HepG2 (cell line): ENCODE results near the gene PGM2. TPM values are rescaled to one million over a fixed set of nuclear protein-coding genes. Genes with fewer than 3 reads are reported as not detected.

ENCODE experiments used
- ATAC-seq: fragments of 200-7000 bp; cut with Tn5 transposase; 3 replicates; pipeline ENCODE4 v1.9.1; 2020; ENCODE audit warnings: mild to moderate bottlenecking, moderate library complexity
- BruUV-seq: library from RNA; stranded (reverse); fragments of 400-500 nt; replicated peaks from 2 replicates; lab custom pipeline; 2021; lab: Mats Ljungman, UMichigan
- CTCF ChIA-PET: fragments of 300-600 bp; formaldehyde crosslinking; extraction: SDS; loops from one replicate; lab custom pipeline; 2021; ENCODE audit warnings: low total read pairs, inconsistent platforms, low intra/inter-chr PET ratio; lab: Yijun Ruan, JAX
- POLR2A ChIA-PET: fragments of 350-600 bp; sonication (Branson Sonifier 250); formaldehyde crosslinking; loops from one replicate; lab custom pipeline; 2020; ENCODE audit warnings: antibody characterized with exemption, inconsistent platforms; lab: Yijun Ruan, JAX
- DNase-seq: peaks from one replicate; pipeline ENCODE4 v3.0.0-alpha.2; 2015; ENCODE audit warnings: low spot score
- FAIRE-seq: peaks from 3 replicates; lab custom pipeline; 2011; peaks lifted over from hg19 to GRCh38; lab: Jason Lieb, UNC
- H2AFZ ChIP-seq: one replicate; pipeline ENCODE4 v1.6.1; 2011; ENCODE audit warnings: low read length, inconsistent platforms
- H3K27ac ChIP-seq: fragments of 300-600 bp; 3 replicates; pipeline ENCODE4 v1.8.0; 2011; ENCODE audit warnings: mixed run types, mild to moderate bottlenecking, mixed read lengths, low read length, inconsistent platforms; ENCODE audit not compliant: insufficient read depth; ENCODE audit errors: extremely low read length
- H3K27me3 ChIP-seq, 2 experiments: fragments of 200-600 bp in 1 of 2; 2 replicates in 1 of 2; 3 replicates in 1 of 2; pipeline versions ENCODE4 v1.6.0 to v1.8.0; 2011; ENCODE audit warnings: low read length in 2 of 2, mild to moderate bottlenecking in 2 of 2, moderate library complexity in 2 of 2, inconsistent platforms in 1 of 2; ENCODE audit not compliant: insufficient read depth in 2 of 2, control insufficient read depth in 1 of 2
- H3K36me3 ChIP-seq, 2 experiments: fragments of 200-600 bp in 1 of 2; replicated peaks in 1 of 2; 2 replicates in 1 of 2; 3 replicates in 1 of 2; pipeline versions ENCODE4 v1.5.1 to v1.8.0; 2011; ENCODE audit warnings: low read length in 2 of 2, inconsistent platforms in 1 of 2; ENCODE audit not compliant: insufficient read depth in 2 of 2, control insufficient read depth in 1 of 2
- H3K4me1 ChIP-seq: 2 replicates; pipeline ENCODE4 v1.5.1; 2012; ENCODE audit warnings: low read length, inconsistent platforms; ENCODE audit not compliant: insufficient read depth
- H3K4me2 ChIP-seq: 2 replicates; pipeline ENCODE4 v1.6.0; 2011; ENCODE audit warnings: low read depth, low read length, inconsistent platforms
- H3K4me3 ChIP-seq, 3 experiments: fragments of 200-600 bp in 1 of 3; sonication (generic), shearing (Covaris generic) in 1 of 3; replicated peaks in 1 of 3; 2 replicates each; pipeline ENCODE4 v1.5.1; 2011 to 2016; ENCODE audit warnings: low read length in 3 of 3, inconsistent platforms in 2 of 3, low read depth in 2 of 3, mild to moderate bottlenecking in 2 of 3, control low read depth in 1 of 3, mixed read lengths in 1 of 3; ENCODE audit not compliant: insufficient read depth in 1 of 3
- H3K79me2 ChIP-seq: one replicate; pipeline ENCODE4 v1.6.1; 2011; ENCODE audit warnings: low read length, inconsistent platforms; ENCODE audit not compliant: insufficient read depth
- H3K9ac ChIP-seq: 2 replicates; pipeline ENCODE4 v1.6.0; 2011; ENCODE audit warnings: mild to moderate bottlenecking, low read depth, low read length, inconsistent platforms; ENCODE audit not compliant: insufficient read depth
- H3K9me3 ChIP-seq: 2 replicates; pipeline ENCODE4 v1.5.1; 2012; ENCODE audit warnings: mild to moderate bottlenecking, low read length
- H4K20me1 ChIP-seq: 2 replicates; pipeline ENCODE4 v1.6.0; 2011; ENCODE audit warnings: inconsistent platforms, mild to moderate bottlenecking, low read length, moderate library complexity; ENCODE audit not compliant: insufficient read depth
- BCL6 ChIP-seq: IDR thresholded peaks from 2 replicates; pipeline ENCODE4 v1.6.1; 2016; ENCODE audit warnings: missing genetic modification reagents, missing compliant biosample characterization
- CHD2 ChIP-seq: IDR thresholded peaks from 2 replicates; pipeline ENCODE4 v1.6.1; 2011; ENCODE audit warnings: low read depth, low read length, improper control_type of control experiment
- ELK4 ChIP-seq: sonication (generic); formaldehyde crosslinking; IDR thresholded peaks from 2 replicates; pipeline ENCODE4 v1.9.0; 2021; ENCODE audit warnings: missing genetic modification reagents, borderline replicate concordance
- GPBP1L1 ChIP-seq: sonication (generic); formaldehyde crosslinking; IDR thresholded peaks from 2 replicates; pipeline ENCODE4 v1.5.0; 2020; ENCODE audit warnings: mild to moderate bottlenecking, missing genetic modification reagents
- MTA1 ChIP-seq: sonication (generic); formaldehyde crosslinking; IDR thresholded peaks from 2 replicates; pipeline ENCODE4 v1.4.0; 2020; ENCODE audit warnings: missing genetic modification reagents, mild to moderate bottlenecking, borderline replicate concordance
- PATZ1 ChIP-seq: sonication (generic); formaldehyde crosslinking; IDR thresholded peaks from 2 replicates; pipeline ENCODE4 v1.4.0; 2020; ENCODE audit warnings: missing genetic modification reagents
- TBL1XR1 ChIP-seq: fragments of 150-350 bp; IDR thresholded peaks from 2 replicates; pipeline ENCODE4 v1.6.1; 2014; ENCODE audit warnings: borderline replicate concordance, low read length; ENCODE audit not compliant: partially characterized antibody
- ZNF253 ChIP-seq: sonication (generic); formaldehyde crosslinking; IDR thresholded peaks from 2 replicates; pipeline ENCODE4 v1.8.0; 2022; ENCODE audit warnings: mild to moderate bottlenecking, missing genetic modification reagents, borderline replicate concordance
- ZNF263 ChIP-seq: sonication (generic); formaldehyde crosslinking; IDR thresholded peaks from 2 replicates; pipeline ENCODE4 v1.4.0; 2020; ENCODE audit warnings: missing genetic modification reagents
- ZNF329 ChIP-seq: sonication (generic); formaldehyde crosslinking; IDR thresholded peaks from 2 replicates; pipeline ENCODE4 v1.9.0; 2021; ENCODE audit warnings: low read depth, mild to moderate bottlenecking, missing genetic modification reagents
- ZNF503 ChIP-seq: sonication (generic); formaldehyde crosslinking; IDR thresholded peaks from 2 replicates; pipeline ENCODE4 v1.4.0; 2020; ENCODE audit warnings: missing genetic modification reagents
- ZNF737 ChIP-seq: sonication (generic); formaldehyde crosslinking; IDR thresholded peaks from 2 replicates; pipeline ENCODE4 v1.5.0; 2020; ENCODE audit warnings: missing genetic modification reagents, mild to moderate bottlenecking, borderline replicate concordance
- ZNF740 ChIP-seq: sonication (generic); formaldehyde crosslinking; IDR thresholded peaks from 2 replicates; pipeline ENCODE4 v1.4.0; 2020; ENCODE audit warnings: missing genetic modification reagents
- ZNF816 ChIP-seq: sonication (generic); formaldehyde crosslinking; IDR thresholded peaks from 2 replicates; pipeline ENCODE4 v1.8.0; 2022; ENCODE audit warnings: missing genetic modification reagents, mild to moderate bottlenecking, borderline replicate concordance
- WGBS: methylation state at CpG from one replicate; pipeline ENCODE4 v1.1.6; 2017; ENCODE audit warnings: low lambda C conversion rate; 5-methylcytosine and 5-hydroxymethylcytosine counted together
- in situ Hi-C: cut with HindIII; loops from 2 replicates; pipeline ENCODE4 v1.10.0; 2017; ENCODE audit warnings: low pct_unique_long_range_greater_than_20kb; ENCODE audit not compliant: extremely low pct_ligation_motif_present
- intact Hi-C: fragments of 100-400 bp; cut with micrococcal nuclease; formaldehyde crosslinking; loops from one replicate; pipeline ENCODE4 v1.10.0; 2022; ENCODE audit not compliant: unreplicated experiment
- polyA plus RNA-seq, 8 experiments: library from polyadenylated mRNA; depleted of rRNA in 3 of 8; stranded (reverse) in 7 of 8; unstranded in 1 of 8; fragments of >200 nt; fragmentation: Illumina TruSeq in 4 of 8; extraction: Trizol in 4 of 8; gene quantifications; 2 replicates each; pipeline versions ENCODE4 v1.2.1 to v1.2.3, GENCODE V29; 2011 to 2016; ENCODE audit warnings: low read depth in 4 of 8, missing spikeins in 1 of 8, mixed read lengths in 1 of 8; ENCODE audit not compliant: insufficient read depth in 1 of 8
- total RNA-seq, 5 experiments: library from RNA; depleted of rRNA; stranded (reverse); fragments of >200 nt; fragmentation: Illumina TruSeq; extraction: Trizol; gene quantifications; 2 replicates each; pipeline ENCODE4 v1.2.3, GENCODE V29; 2016; ENCODE audit warnings: low read depth in 1 of 5

Gene PGM2
- total and polyA plus RNA-seq, 2 of the 13 experiments (the other 11 are each of a cell fraction or from before 2014, with no cell fraction given): 14.6 to 36.9 TPM

- TF ChIP-seq ZNF263 (peak; percentile 91), ELK4 (CRISPR knock-in tag) (no peak), BCL6 (CRISPR knock-in tag) (no peak), TBL1XR1 (no peak)
Measured at GRCh38 chr4:37890801-37891259, 64.3 kb downstream of the PGM2 start, which contains the start of gene TBC1D1 (continued).

GRCh38 chr4:37891260-37892159 is 65.0 kb downstream of the PGM2 start:
- H4K20me1 ChIP-seq: no peaks in the 10 kb centered on the region
- intact Hi-C loops (no loop called here), in situ Hi-C loops (no loop called here)
- peak overlapping the region; percentile 54 to 68 (median 55) for H3K4me3 ChIP-seq
- H3K4me1 ChIP-seq: peaks cover 7% of the 10 kb centered on the region; the same call in 1 of the 2 replicates
- H3K9me3 ChIP-seq: no peaks in the 10 kb centered on the region
- no peak for FAIRE-seq
- H3K9ac ChIP-seq: no peak overlapping the region
- ChIA-PET POLR2A (no interaction called here), CTCF (no interaction called here)
- H3K27ac ChIP-seq: no peak overlapping the region
- no peak for DNase-seq
- H2AFZ ChIP-seq: peak overlapping the region; percentile 60
- WGBS: 3% methylated on average over 11 of the region's 49 CpGs
- peak; percentile 84 for ATAC-seq
- peak overlapping the region; percentile 73 for H3K4me2 ChIP-seq
- no peaks in the 10 kb centered on the region for H3K36me3 ChIP-seq
- H3K27me3 ChIP-seq: peaks cover 1 to 27% of the 10 kb centered on the region in 2 experiments; a peak in 2 of 5 replicates
- no TSS peak for BruUV-seq
- no peaks in the 10 kb centered on the region for H3K79me2 ChIP-seq
- TF ChIP-seq ZNF740 (CRISPR knock-in tag) (0 out of 2 replicates have a peak, but pooled peaks have one; percentile 40), GPBP1L1 (CRISPR knock-in tag) (no peak), ZNF503 (CRISPR knock-in tag) (no peak), MTA1 (CRISPR knock-in tag) (no peak), ZNF737 (CRISPR knock-in tag) (no peak), CHD2 (no peak), ZNF253 (CRISPR knock-in tag) (no peak), ZNF816 (CRISPR knock-in tag) (no peak), ZNF329 (no peak), PATZ1 (CRISPR knock-in tag) (peak; percentile 62)
